ENCODE measurements around the gene CADPS. TPM values are rescaled to one million over a fixed set of nuclear protein-coding genes. Genes with fewer than 3 reads are reported as not detected.

Gene CADPS
- polyA plus RNA-seq, 1 donor (not counting 4 experiments of a cell fraction or from before 2014, with no cell fraction given): not detected

- Histone ChIP-seq H3K4me1 (ENCODE audit: control insufficient read depth, extremely low read depth, insufficient read depth, low read length) (no peaks in the 10 kb centered on the region), H3K4me3 (ENCODE audit: control insufficient read depth in 2 of 3, extremely low read depth in 1 of 3, insufficient read depth in 2 of 3, low read depth in 1 of 3, low read length in 3 of 3) (no peak overlapping the region), H4K20me1 (ENCODE audit: control insufficient read depth, extremely low read depth, insufficient read depth, low read length) (no peaks in the 10 kb centered on the region), H2AFZ (ENCODE audit: control insufficient read depth, low read length) (no peak overlapping the region), H3K27me3 (ENCODE audit: control insufficient read depth, extremely low read depth, insufficient read depth, low read length) (no peaks in the 10 kb centered on the region), H3K9ac (ENCODE audit: control insufficient read depth, extremely low read depth, insufficient read depth, low read length) (no peak overlapping the region), H3K9me3 (ENCODE audit: control insufficient read depth, low read depth, low read length) (no peaks in the 10 kb centered on the region), H3K4me2 (ENCODE audit: control insufficient read depth, extremely low read depth, insufficient read depth, low read depth, low read length) (no peak overlapping the region), H3K9me1 (ENCODE audit: control insufficient read depth, extremely low read depth, insufficient read depth, low read length) (no peaks in the 10 kb centered on the region), H3K79me2 (ENCODE audit: control insufficient read depth, insufficient read depth, low read length) (no peaks in the 10 kb centered on the region), H3K36me3 (ENCODE audit: control insufficient read depth in 2 of 2, extremely low read depth in 1 of 2, insufficient read depth in 2 of 2, low read length in 2 of 2) (no peaks in the 10 kb centered on the region), H3K27ac (ENCODE audit: control insufficient read depth, insufficient read depth, low read length) (no peak overlapping the region)
- FAIRE-seq: no peak
- dilution Hi-C loops (cut with MboI; ENCODE audit: extremely low pct_ligation_motif_present, low sequenced_read_pairs): no loop called here
- no peak for DNase-seq (ENCODE audit: low read depth, low spot score)
- TF ChIP-seq CTCF (optimal IDR thresholded peaks at IDR 0.05 in 1 of 3, IDR thresholded peaks at IDR 0.05 in 1 of 3, conservative IDR thresholded peaks at IDR 0.05 in 1 of 3; ENCODE audit: extremely low read depth in 1 of 3, insufficient read depth in 2 of 3, low read length in 3 of 3): no peak
- no peak for TF ChIP-seq EZH2 (IDR thresholded peaks at IDR 0.05; ENCODE audit: low read length)
Measured at GRCh38 chr3:62812631-62813030, 62.6 kb downstream of the CADPS start.

- Histone ChIP-seq H4K20me1 (ENCODE audit: control insufficient read depth, extremely low read depth, insufficient read depth, low read length) (no peaks in the 10 kb centered on the region), H3K4me2 (ENCODE audit: control insufficient read depth, extremely low read depth, insufficient read depth, low read depth, low read length) (no peak overlapping the region), H3K9me1 (ENCODE audit: control insufficient read depth, extremely low read depth, insufficient read depth, low read length) (no peaks in the 10 kb centered on the region), H3K4me1 (ENCODE audit: control insufficient read depth, extremely low read depth, insufficient read depth, low read length) (no peaks in the 10 kb centered on the region), H3K9ac (ENCODE audit: control insufficient read depth, extremely low read depth, insufficient read depth, low read length) (no peak overlapping the region), H3K36me3 (ENCODE audit: control insufficient read depth in 2 of 2, extremely low read depth in 1 of 2, insufficient read depth in 2 of 2, low read length in 2 of 2) (no peaks in the 10 kb centered on the region), H3K27ac (ENCODE audit: control insufficient read depth, insufficient read depth, low read length) (no peak overlapping the region), H2AFZ (ENCODE audit: control insufficient read depth, low read length) (no peak overlapping the region), H3K27me3 (ENCODE audit: control insufficient read depth, extremely low read depth, insufficient read depth, low read length) (no peaks in the 10 kb centered on the region), H3K9me3 (ENCODE audit: control insufficient read depth, low read depth, low read length) (no peaks in the 10 kb centered on the region), H3K79me2 (ENCODE audit: control insufficient read depth, insufficient read depth, low read length) (no peaks in the 10 kb centered on the region), H3K4me3 (ENCODE audit: control insufficient read depth in 2 of 3, extremely low read depth in 1 of 3, insufficient read depth in 2 of 3, low read depth in 1 of 3, low read length in 3 of 3) (no peak overlapping the region)
- TF ChIP-seq CTCF (optimal IDR thresholded peaks at IDR 0.05 in 1 of 3, IDR thresholded peaks at IDR 0.05 in 1 of 3, conservative IDR thresholded peaks at IDR 0.05 in 1 of 3; ENCODE audit: extremely low read depth in 1 of 3, insufficient read depth in 2 of 3, low read length in 3 of 3) (no peak), EZH2 (IDR thresholded peaks at IDR 0.05; ENCODE audit: low read length) (no peak)
- no peak for FAIRE-seq
- dilution Hi-C loops (cut with MboI; ENCODE audit: extremely low pct_ligation_motif_present, low sequenced_read_pairs): no loop called here
- DNase-seq (ENCODE audit: low read depth, low spot score): no peak
Measured at GRCh38 chr3:62811119-62811518, 64.1 kb downstream of the CADPS start.
